ENCODE data around the gene DLK1. TPM values are rescaled to one million over a fixed set of nuclear protein-coding genes. Genes with fewer than 3 reads are reported as not detected.

Gene DLK1
- total RNA-seq, 1 donor from 2014 or later, result 0.86 TPM

GRCh38 chr14:100698066-100698465, 28.6 kb upstream of the DLK1 start:
- H3K4me3 Mint-ChIP-seq (ENCODE audit: unreplicated experiment), result no peak overlapping the region
- no peak for DNase-seq (ENCODE audit: extremely low spot score, unreplicated experiment)
- no peak overlapping the region for H3K27ac Mint-ChIP-seq (ENCODE audit: unreplicated experiment)
- H3K27me3 Mint-ChIP-seq (ENCODE audit: unreplicated experiment), result peaks cover 2% of the 10 kb centered on the region
- peaks cover 24% of the 10 kb centered on the region for H3K4me1 Mint-ChIP-seq (ENCODE audit: unreplicated experiment)
- TF ChIP-seq, protein P1, sequence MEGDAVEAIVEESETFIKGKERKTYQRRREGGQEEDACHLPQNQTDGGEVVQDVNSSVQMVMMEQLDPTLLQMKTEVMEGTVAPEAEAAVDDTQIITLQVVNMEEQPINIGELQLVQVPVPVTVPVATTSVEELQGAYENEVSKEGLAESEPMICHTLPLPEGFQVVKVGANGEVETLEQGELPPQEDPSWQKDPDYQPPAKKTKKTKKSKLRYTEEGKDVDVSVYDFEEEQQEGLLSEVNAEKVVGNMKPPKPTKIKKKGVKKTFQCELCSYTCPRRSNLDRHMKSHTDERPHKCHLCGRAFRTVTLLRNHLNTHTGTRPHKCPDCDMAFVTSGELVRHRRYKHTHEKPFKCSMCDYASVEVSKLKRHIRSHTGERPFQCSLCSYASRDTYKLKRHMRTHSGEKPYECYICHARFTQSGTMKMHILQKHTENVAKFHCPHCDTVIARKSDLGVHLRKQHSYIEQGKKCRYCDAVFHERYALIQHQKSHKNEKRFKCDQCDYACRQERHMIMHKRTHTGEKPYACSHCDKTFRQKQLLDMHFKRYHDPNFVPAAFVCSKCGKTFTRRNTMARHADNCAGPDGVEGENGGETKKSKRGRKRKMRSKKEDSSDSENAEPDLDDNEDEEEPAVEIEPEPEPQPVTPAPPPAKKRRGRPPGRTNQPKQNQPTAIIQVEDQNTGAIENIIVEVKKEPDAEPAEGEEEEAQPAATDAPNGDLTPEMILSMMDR (IDR thresholded peaks at IDR 0.05), result no peak
- no peaks in the 10 kb centered on the region for H3K9me3 Mint-ChIP-seq (ENCODE audit: unreplicated experiment)
- H3K36me3 Mint-ChIP-seq (ENCODE audit: unreplicated experiment), result no peaks in the 10 kb centered on the region

DNA sequence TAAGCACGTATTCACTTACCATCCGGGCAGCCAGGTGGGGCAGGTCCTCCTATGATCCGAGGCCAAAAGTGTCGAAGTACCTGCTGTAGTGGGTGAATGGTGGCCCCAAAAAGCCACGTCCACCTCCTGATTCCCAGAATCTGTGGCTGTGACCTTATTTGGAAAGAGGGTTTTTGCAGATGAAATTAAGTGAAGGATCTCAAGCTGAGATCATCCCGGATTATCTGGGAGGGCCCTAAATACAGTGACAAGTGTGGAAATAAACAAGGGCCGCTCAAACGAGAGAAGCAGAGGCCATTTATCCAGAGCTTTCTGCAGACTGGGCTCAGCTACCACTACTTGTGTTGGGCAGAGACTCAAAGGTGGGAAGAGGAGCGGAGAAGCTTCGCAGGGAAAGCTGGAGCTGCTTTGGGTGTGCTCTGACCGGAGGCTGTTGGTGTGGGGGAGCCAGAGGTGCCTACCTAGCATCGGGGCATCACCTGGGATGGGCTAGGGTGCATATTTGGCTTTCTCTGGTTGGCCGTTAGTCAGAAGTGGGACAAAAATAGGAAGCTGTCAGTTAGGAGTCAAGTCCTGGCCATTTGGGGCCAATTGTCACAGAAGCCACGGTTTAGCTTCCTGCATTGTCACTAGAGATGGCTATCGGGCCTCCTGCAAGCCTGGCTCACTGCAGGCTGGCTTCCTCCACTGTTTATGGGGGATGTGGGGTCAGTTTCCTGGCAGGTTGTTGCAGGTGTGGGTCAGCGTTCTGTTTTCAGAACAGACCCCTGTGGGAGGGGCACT, 27.8 kb upstream of the DLK1 start:
- Mint-ChIP-seq H3K4me1 (ENCODE audit: unreplicated experiment) (peaks cover 17% of the 10 kb centered on the region), H3K27me3 (ENCODE audit: unreplicated experiment) (peaks cover 2% of the 10 kb centered on the region), H3K4me3 (ENCODE audit: unreplicated experiment) (no peak overlapping the region), H3K27ac (ENCODE audit: unreplicated experiment) (no peak overlapping the region), H3K9me3 (ENCODE audit: unreplicated experiment) (no peaks in the 10 kb centered on the region), H3K36me3 (ENCODE audit: unreplicated experiment) (no peaks in the 10 kb centered on the region)
- TF ChIP-seq, protein P1 (IDR thresholded peaks at IDR 0.05), result no peak
- DNase-seq (ENCODE audit: extremely low spot score, unreplicated experiment), result no peak

- H3K9me3 Mint-ChIP-seq (ENCODE audit: unreplicated experiment), result no peaks in the 10 kb centered on the region
- DNase-seq (ENCODE audit: extremely low spot score, unreplicated experiment), result no peak
- TF ChIP-seq, protein P1 (IDR thresholded peaks at IDR 0.05), result no peak
- H3K27me3 Mint-ChIP-seq (ENCODE audit: unreplicated experiment), result peaks cover 5% of the 10 kb centered on the region
- peaks cover 2% of the 10 kb centered on the region for H3K4me1 Mint-ChIP-seq (ENCODE audit: unreplicated experiment)
- H3K4me3 Mint-ChIP-seq (ENCODE audit: unreplicated experiment), result no peak overlapping the region
- no peaks in the 10 kb centered on the region for H3K36me3 Mint-ChIP-seq (ENCODE audit: unreplicated experiment)
- no peak overlapping the region for H3K27ac Mint-ChIP-seq (ENCODE audit: unreplicated experiment)
Observed at GRCh38 chr14:100701314-100701713, 25.4 kb upstream of the DLK1 start.

- TF ChIP-seq, protein P1 (IDR thresholded peaks at IDR 0.05), result no peak
- H3K4me3 Mint-ChIP-seq (ENCODE audit: unreplicated experiment), result no peak overlapping the region
- H3K9me3 Mint-ChIP-seq (ENCODE audit: unreplicated experiment), result no peaks in the 10 kb centered on the region
- no peak for DNase-seq (ENCODE audit: extremely low spot score, unreplicated experiment)
- H3K27me3 Mint-ChIP-seq (ENCODE audit: unreplicated experiment), result peaks cover 9% of the 10 kb centered on the region
- H3K36me3 Mint-ChIP-seq (ENCODE audit: unreplicated experiment), result no peaks in the 10 kb centered on the region
- peaks cover 2% of the 10 kb centered on the region for H3K4me1 Mint-ChIP-seq (ENCODE audit: unreplicated experiment)
- no peak overlapping the region for H3K27ac Mint-ChIP-seq (ENCODE audit: unreplicated experiment)
Observed at GRCh38 chr14:100702590-100702989, 24.1 kb upstream of the DLK1 start.

GRCh38 chr14:100703386-100704220, 23.1 kb upstream of the DLK1 start:
- Mint-ChIP-seq H3K9me3 (ENCODE audit: unreplicated experiment) (no peaks in the 10 kb centered on the region), H3K27me3 (ENCODE audit: unreplicated experiment) (peaks cover 9% of the 10 kb centered on the region), H3K36me3 (ENCODE audit: unreplicated experiment) (no peaks in the 10 kb centered on the region), H3K4me1 (ENCODE audit: unreplicated experiment) (no peaks in the 10 kb centered on the region), H3K27ac (ENCODE audit: unreplicated experiment) (no peak overlapping the region), H3K4me3 (ENCODE audit: unreplicated experiment) (no peak overlapping the region)
- no peak for DNase-seq (ENCODE audit: extremely low spot score, unreplicated experiment)
- TF ChIP-seq, protein P1 (IDR thresholded peaks at IDR 0.05), result no peak

All from osteocyte (in vitro differentiated cells).